ENCODE results near the gene MAL.

DNA sequence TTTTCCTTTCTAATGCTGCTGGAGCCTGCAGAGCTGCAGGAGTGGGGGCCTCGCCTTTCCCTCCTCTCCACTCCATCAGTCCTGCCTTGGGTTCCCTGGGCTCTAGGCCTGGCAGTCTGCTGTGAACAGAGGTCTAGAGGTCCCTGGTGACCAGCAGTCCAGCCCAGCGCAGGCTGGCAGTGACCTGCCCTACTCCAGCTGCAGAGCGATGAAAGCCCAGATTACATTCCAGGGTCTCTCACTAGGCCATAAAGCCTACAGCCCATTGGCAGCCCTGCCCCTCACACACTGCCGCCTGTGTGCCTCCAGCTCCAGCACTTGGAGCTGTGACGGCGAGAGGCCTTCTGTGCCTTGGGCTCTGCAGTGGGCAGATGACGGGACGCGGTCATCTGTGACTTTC lies 14.8 kb upstream of the MAL start:
- TF ChIP-seq, protein P1, sequence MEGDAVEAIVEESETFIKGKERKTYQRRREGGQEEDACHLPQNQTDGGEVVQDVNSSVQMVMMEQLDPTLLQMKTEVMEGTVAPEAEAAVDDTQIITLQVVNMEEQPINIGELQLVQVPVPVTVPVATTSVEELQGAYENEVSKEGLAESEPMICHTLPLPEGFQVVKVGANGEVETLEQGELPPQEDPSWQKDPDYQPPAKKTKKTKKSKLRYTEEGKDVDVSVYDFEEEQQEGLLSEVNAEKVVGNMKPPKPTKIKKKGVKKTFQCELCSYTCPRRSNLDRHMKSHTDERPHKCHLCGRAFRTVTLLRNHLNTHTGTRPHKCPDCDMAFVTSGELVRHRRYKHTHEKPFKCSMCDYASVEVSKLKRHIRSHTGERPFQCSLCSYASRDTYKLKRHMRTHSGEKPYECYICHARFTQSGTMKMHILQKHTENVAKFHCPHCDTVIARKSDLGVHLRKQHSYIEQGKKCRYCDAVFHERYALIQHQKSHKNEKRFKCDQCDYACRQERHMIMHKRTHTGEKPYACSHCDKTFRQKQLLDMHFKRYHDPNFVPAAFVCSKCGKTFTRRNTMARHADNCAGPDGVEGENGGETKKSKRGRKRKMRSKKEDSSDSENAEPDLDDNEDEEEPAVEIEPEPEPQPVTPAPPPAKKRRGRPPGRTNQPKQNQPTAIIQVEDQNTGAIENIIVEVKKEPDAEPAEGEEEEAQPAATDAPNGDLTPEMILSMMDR (IDR thresholded peaks at IDR 0.05; ENCODE audit: insufficient read depth, low read length) = no peak
- TF ChIP-seq, protein P2, sequence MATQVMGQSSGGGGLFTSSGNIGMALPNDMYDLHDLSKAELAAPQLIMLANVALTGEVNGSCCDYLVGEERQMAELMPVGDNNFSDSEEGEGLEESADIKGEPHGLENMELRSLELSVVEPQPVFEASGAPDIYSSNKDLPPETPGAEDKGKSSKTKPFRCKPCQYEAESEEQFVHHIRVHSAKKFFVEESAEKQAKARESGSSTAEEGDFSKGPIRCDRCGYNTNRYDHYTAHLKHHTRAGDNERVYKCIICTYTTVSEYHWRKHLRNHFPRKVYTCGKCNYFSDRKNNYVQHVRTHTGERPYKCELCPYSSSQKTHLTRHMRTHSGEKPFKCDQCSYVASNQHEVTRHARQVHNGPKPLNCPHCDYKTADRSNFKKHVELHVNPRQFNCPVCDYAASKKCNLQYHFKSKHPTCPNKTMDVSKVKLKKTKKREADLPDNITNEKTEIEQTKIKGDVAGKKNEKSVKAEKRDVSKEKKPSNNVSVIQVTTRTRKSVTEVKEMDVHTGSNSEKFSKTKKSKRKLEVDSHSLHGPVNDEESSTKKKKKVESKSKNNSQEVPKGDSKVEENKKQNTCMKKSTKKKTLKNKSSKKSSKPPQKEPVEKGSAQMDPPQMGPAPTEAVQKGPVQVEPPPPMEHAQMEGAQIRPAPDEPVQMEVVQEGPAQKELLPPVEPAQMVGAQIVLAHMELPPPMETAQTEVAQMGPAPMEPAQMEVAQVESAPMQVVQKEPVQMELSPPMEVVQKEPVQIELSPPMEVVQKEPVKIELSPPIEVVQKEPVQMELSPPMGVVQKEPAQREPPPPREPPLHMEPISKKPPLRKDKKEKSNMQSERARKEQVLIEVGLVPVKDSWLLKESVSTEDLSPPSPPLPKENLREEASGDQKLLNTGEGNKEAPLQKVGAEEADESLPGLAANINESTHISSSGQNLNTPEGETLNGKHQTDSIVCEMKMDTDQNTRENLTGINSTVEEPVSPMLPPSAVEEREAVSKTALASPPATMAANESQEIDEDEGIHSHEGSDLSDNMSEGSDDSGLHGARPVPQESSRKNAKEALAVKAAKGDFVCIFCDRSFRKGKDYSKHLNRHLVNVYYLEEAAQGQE (IDR thresholded peaks at IDR 0.05; ENCODE audit: insufficient replicate concordance, low read depth) = no peak

Data from HL-60 (cell line).